Measurements from ENCODE around the gene ZFP36L1. TPM values are rescaled to one million over a fixed set of nuclear protein-coding genes. Genes with fewer than 3 reads are reported as not detected.

The ZFP36L1 gene
- total RNA-seq, 1 donor from 2014 or later, result 15.5 TPM

- FAIRE-seq, result no peak
Measured at GRCh38 chr14:68775614-68776126, 17.2 kb downstream of the ZFP36L1 start.

GRCh38 chr14:68774771-68775613 is 17.9 kb downstream of the ZFP36L1 start:
- TF ChIP-seq, protein P1, sequence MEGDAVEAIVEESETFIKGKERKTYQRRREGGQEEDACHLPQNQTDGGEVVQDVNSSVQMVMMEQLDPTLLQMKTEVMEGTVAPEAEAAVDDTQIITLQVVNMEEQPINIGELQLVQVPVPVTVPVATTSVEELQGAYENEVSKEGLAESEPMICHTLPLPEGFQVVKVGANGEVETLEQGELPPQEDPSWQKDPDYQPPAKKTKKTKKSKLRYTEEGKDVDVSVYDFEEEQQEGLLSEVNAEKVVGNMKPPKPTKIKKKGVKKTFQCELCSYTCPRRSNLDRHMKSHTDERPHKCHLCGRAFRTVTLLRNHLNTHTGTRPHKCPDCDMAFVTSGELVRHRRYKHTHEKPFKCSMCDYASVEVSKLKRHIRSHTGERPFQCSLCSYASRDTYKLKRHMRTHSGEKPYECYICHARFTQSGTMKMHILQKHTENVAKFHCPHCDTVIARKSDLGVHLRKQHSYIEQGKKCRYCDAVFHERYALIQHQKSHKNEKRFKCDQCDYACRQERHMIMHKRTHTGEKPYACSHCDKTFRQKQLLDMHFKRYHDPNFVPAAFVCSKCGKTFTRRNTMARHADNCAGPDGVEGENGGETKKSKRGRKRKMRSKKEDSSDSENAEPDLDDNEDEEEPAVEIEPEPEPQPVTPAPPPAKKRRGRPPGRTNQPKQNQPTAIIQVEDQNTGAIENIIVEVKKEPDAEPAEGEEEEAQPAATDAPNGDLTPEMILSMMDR (IDR thresholded peaks at IDR 0.05; ENCODE audit: insufficient read depth, low read length, severe bottlenecking), result no peak
- Histone ChIP-seq H3K4me3 (ENCODE audit: low read depth, low read length) (no peak overlapping the region), H3K27me3 (ENCODE audit: control insufficient read depth, insufficient read depth, low read length) (no peaks in the 10 kb centered on the region), H3K36me3 (ENCODE audit: control insufficient read depth, insufficient read depth, low read length) (no peaks in the 10 kb centered on the region)
- FAIRE-seq, result no peak
- DNase-seq (ENCODE audit: low read depth), result peak; percentile 86

More at GRCh38 chr14:68775614-68776126, 17.2 kb downstream of the ZFP36L1 start:
- TF ChIP-seq, protein P1 (IDR thresholded peaks at IDR 0.05; ENCODE audit: insufficient read depth, low read length, severe bottlenecking), result peak; percentile 4
- no peak overlapping the region for H3K4me3 ChIP-seq (ENCODE audit: low read depth, low read length)
- no peaks in the 10 kb centered on the region for H3K36me3 ChIP-seq (ENCODE audit: control insufficient read depth, insufficient read depth, low read length)
- no peak for DNase-seq (ENCODE audit: low read depth)
- H3K27me3 ChIP-seq (ENCODE audit: control insufficient read depth, insufficient read depth, low read length), result no peaks in the 10 kb centered on the region

GRCh38 chr14:68772761-68773381 is 20.0 kb downstream of the ZFP36L1 start:
- Histone ChIP-seq H3K27me3 (ENCODE audit: control insufficient read depth, insufficient read depth, low read length) (no peaks in the 10 kb centered on the region), H3K4me3 (ENCODE audit: low read depth, low read length) (no peak overlapping the region), H3K36me3 (ENCODE audit: control insufficient read depth, insufficient read depth, low read length) (no peaks in the 10 kb centered on the region)
- FAIRE-seq (no peak), DNase-seq (ENCODE audit: low read depth) (no peak)
- TF ChIP-seq, protein P1 (IDR thresholded peaks at IDR 0.05; ENCODE audit: insufficient read depth, low read length, severe bottlenecking), result no peak

DNA sequence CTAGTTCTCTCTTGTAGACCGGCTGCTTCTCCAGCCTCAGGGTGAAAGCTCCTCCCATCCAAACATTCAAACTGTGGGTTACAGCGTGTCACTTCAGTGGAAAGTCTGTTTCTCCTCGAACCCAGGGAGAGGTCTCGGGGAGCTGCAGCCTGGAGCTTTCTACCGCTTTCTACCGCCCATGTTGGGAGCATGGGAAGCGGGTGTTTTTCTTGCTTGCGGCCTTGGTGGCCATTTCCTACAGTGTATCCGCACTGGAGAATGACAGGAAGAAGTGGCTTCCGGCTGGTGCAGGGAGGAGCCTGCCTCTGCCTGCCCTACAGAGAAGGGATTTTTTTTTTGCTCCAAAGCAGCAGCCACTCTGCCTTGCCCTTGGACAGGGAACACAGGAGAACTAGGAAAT is 21.2 kb downstream of the ZFP36L1 start:
- H3K27me3 ChIP-seq (ENCODE audit: control insufficient read depth, insufficient read depth, low read length), result peaks cover 2% of the 10 kb centered on the region
- TF ChIP-seq, protein P1 (IDR thresholded peaks at IDR 0.05; ENCODE audit: insufficient read depth, low read length, severe bottlenecking), result no peak
- no peaks in the 10 kb centered on the region for H3K36me3 ChIP-seq (ENCODE audit: control insufficient read depth, insufficient read depth, low read length)
- DNase-seq (ENCODE audit: low read depth) (no peak), FAIRE-seq (no peak)
- no peak overlapping the region for H3K4me3 ChIP-seq (ENCODE audit: low read depth, low read length)

GRCh38 chr14:68770553-68771286 is 22.1 kb downstream of the ZFP36L1 start:
- no peaks in the 10 kb centered on the region for H3K36me3 ChIP-seq (ENCODE audit: control insufficient read depth, insufficient read depth, low read length)
- no peak for FAIRE-seq
- no peak for DNase-seq (ENCODE audit: low read depth)
- no peak overlapping the region for H3K4me3 ChIP-seq (ENCODE audit: low read depth, low read length)
- H3K27me3 ChIP-seq (ENCODE audit: control insufficient read depth, insufficient read depth, low read length), result peaks cover 2% of the 10 kb centered on the region
- TF ChIP-seq, protein P1 (IDR thresholded peaks at IDR 0.05; ENCODE audit: insufficient read depth, low read length, severe bottlenecking), result no peak
